Stomach (tissue), 9 donors: Measurements from ENCODE around the gene M6PR. TPM values are rescaled to one million over a fixed set of nuclear protein-coding genes. Genes with fewer than 3 reads are reported as not detected.

ENCODE experiments used
- DNase-seq, 2 donors: peaks; one replicate each; pipeline versions ENCODE4 v3.0.0 to v3.0.0-alpha.2; 2013 to 2019
- H3K27ac ChIP-seq, 5 donors: fragments of 200-600 bp in 4 of 5; sonication (generic) in 4 of 5; one replicate each; pipeline ENCODE4 v1.5.1; 2013 to 2019; ENCODE audit warnings: mild to moderate bottlenecking in 1 of 5, moderate library complexity in 1 of 5
- H3K27me3 ChIP-seq, 3 donors: fragments of 200-600 bp; sonication (generic); one replicate each; pipeline ENCODE4 v1.5.1; 2017 to 2019; ENCODE audit warnings: mixed run types in 1 of 3
- H3K36me3 ChIP-seq, 4 donors: fragments of 200-600 bp; sonication (generic); 1 replicate in 3 of 4; 2 replicates in 1 of 4; pipeline ENCODE4 v1.5.1; 2016 to 2019
- H3K4me1 ChIP-seq, 4 donors: fragments of 200-600 bp; sonication (generic); one replicate each; pipeline ENCODE4 v1.5.1; 2016 to 2019
- H3K4me3 ChIP-seq, 4 donors: fragments of 200-600 bp; sonication (generic) in 3 of 4; one replicate each; pipeline ENCODE4 v1.5.1; 2016 to 2019; ENCODE audit warnings: mild to moderate bottlenecking in 1 of 4
- H3K9me3 ChIP-seq, 4 donors: fragments of 200-600 bp; sonication (generic); one replicate each; pipeline ENCODE4 v1.5.1; 2016 to 2019
- CTCF ChIP-seq, 7 experiments: fragments of 450-650 bp in 4 of 7; fragments of 200-600 bp in 3 of 7; sonication (generic) in 3 of 7; IDR thresholded peaks; one replicate each; pipeline ENCODE4 v1.5.1; 2016 to 2019; ENCODE audit warnings: antibody characterized with exemption in 7 of 7, control low read depth in 2 of 7, mild to moderate bottlenecking in 1 of 7
- EP300 ChIP-seq: sonication (generic); formaldehyde crosslinking; IDR thresholded peaks from one replicate; pipeline ENCODE4 v1.6.1; 2017; ENCODE audit warnings: antibody characterized with exemption
- POLR2A ChIP-seq, 4 donors: fragments of 450-650 bp; IDR thresholded peaks; one replicate each; pipeline ENCODE4 v1.6.1; 2016; ENCODE audit warnings: antibody characterized with exemption in 4 of 4, control low read depth in 2 of 4, mild to moderate bottlenecking in 1 of 4, moderate library complexity in 1 of 4
- POLR2AphosphoS5 ChIP-seq, 3 donors: sonication (generic); formaldehyde crosslinking; IDR thresholded peaks; one replicate each; pipeline ENCODE4 v1.6.1; 2016; ENCODE audit warnings: antibody characterized with exemption in 3 of 3
- WGBS, 5 donors: extraction: QIAGEN DNeasy Blood & Tissue Kit in 3 of 5; methylation state at CpG; one replicate each; pipeline versions ENCODE4 v1.1.5 to v1.1.7; 2013 to 2018; 5-methylcytosine and 5-hydroxymethylcytosine counted together
- intact Hi-C: fragments of 100-400 bp; cut with DNase I; formaldehyde crosslinking; loops from one replicate; pipeline ENCODE4 v1.15.1; 2023; ENCODE audit warnings: low total_unique reads
- polyA plus RNA-seq, 3 donors: library from polyadenylated mRNA; stranded (reverse); fragments of 200-250 nt; gene quantifications; one replicate each; pipeline ENCODE4 v1.2.3, GENCODE V29; 2013
- total RNA-seq, 5 donors: library from RNA; depleted of rRNA; stranded (reverse); fragments of >200 nt; gene quantifications; one replicate each; pipeline versions ENCODE4 v1.1.0 to v1.2.3, GENCODE V29; 2014 to 2016
- donor health status: healthy with polysubstance abuse.
- donor health status: Bipolar disorder and iron deficiency.
- donor health status: healthy.

The M6PR gene
- total and polyA plus RNA-seq, 8 donors, result 20.9 to 155 (median 49.8) TPM

GRCh38 chr12:8909752-8910151, 39.7 kb downstream of the M6PR start:
- WGBS, 5 donors, result 67 to 88% (median 80%) methylated on average over 5 of the region's 5 CpGs
- H3K9me3 ChIP-seq, result no peaks in the 10 kb centered on the region
- no peak for DNase-seq
- no peak overlapping the region for H3K4me3 ChIP-seq
- intact Hi-C loops, result no loop called here
- H3K27me3 ChIP-seq, result no peaks in the 10 kb centered on the region
- peaks cover 6 to 17% (median 14%) of the 10 kb centered on the region in 4 donors for H3K4me1 ChIP-seq
- no peak overlapping the region for H3K27ac ChIP-seq
- TF ChIP-seq CTCF (IDR thresholded peaks at IDR 0.05) (no peak), EP300 (no peak), POLR2AphosphoS5 (IDR thresholded peaks at IDR 0.05) (no peak), POLR2A (IDR thresholded peaks at IDR 0.05) (no peak)
- H3K36me3 ChIP-seq, result no peaks in the 10 kb centered on the region

- Histone ChIP-seq H3K27ac (no peak overlapping the region), H3K27me3 (no peaks in the 10 kb centered on the region), H3K9me3 (no peaks in the 10 kb centered on the region), H3K36me3 (no peaks in the 10 kb centered on the region), H3K4me1 (peaks cover 0 to 1% (median under 1%) of the 10 kb centered on the region in 4 donors), H3K4me3 (no peak overlapping the region)
- DNase-seq, result no peak
- intact Hi-C loops, result no loop called here
- no peak for TF ChIP-seq CTCF (IDR thresholded peaks at IDR 0.05)
- TF ChIP-seq EP300, result no peak
- TF ChIP-seq POLR2A (IDR thresholded peaks at IDR 0.05), result no peak
- TF ChIP-seq POLR2AphosphoS5 (IDR thresholded peaks at IDR 0.05), result no peak
- 74 to 82% (median 78%) methylated on average over 3 of the region's 3 CpGs for WGBS, 5 donors
Measured at GRCh38 chr12:8907513-8907912, 41.9 kb downstream of the M6PR start.

- Histone ChIP-seq H3K36me3 (no peaks in the 10 kb centered on the region), H3K27me3 (no peaks in the 10 kb centered on the region), H3K9me3 (no peaks in the 10 kb centered on the region), H3K4me1 (no peaks in the 10 kb centered on the region), H3K4me3 (no peak overlapping the region), H3K27ac (no peak overlapping the region)
- TF ChIP-seq POLR2A (IDR thresholded peaks at IDR 0.05) (no peak), CTCF (IDR thresholded peaks at IDR 0.05) (no peak), POLR2AphosphoS5 (IDR thresholded peaks at IDR 0.05) (no peak), EP300 (no peak)
- DNase-seq, result no peak
- intact Hi-C loops, result no loop called here
- 78 to 87% (median 86%) methylated on average over 16 of the region's 16 CpGs for WGBS, 5 donors
Measured at GRCh38 chr12:8906266-8907180, 42.9 kb downstream of the M6PR start.

DNA sequence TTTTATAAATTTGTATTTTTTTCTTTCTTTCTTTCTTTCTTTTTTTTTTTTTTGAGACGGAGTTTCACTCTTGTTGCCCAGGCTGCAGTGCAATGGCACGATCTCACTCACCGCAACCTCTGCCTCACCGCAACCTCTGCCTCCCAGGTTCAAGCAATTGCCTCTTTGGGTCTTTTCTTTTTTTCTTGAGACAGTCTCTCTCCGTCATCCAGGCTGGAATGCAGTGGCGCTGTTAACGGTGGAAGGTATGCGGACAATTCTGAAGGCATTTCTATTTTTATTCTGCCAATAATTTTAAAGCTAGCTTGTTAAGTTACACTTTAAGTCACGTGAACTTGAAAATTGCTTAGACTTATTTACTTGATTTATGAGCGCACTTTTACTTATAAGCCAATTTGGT, 43.9 kb downstream of the M6PR start:
- 72 to 86% (median 76%) methylated on average over 7 to 10 of the region's 10 CpGs for WGBS, 5 donors
- H3K27ac ChIP-seq, result no peak overlapping the region
- H3K27me3 ChIP-seq, result no peaks in the 10 kb centered on the region
- no peaks in the 10 kb centered on the region for H3K4me1 ChIP-seq
- no peak overlapping the region for H3K4me3 ChIP-seq
- DNase-seq, result peak in 1 of 2 donors; percentile 12
- H3K9me3 ChIP-seq, result no peaks in the 10 kb centered on the region
- intact Hi-C loops, result no loop called here
- TF ChIP-seq POLR2A (IDR thresholded peaks at IDR 0.05) (no peak), CTCF (IDR thresholded peaks at IDR 0.05) (no peak), EP300 (no peak), POLR2AphosphoS5 (IDR thresholded peaks at IDR 0.05) (no peak)
- H3K36me3 ChIP-seq, result no peaks in the 10 kb centered on the region
